ENCODE data around the gene COG5.

- TF ChIP-seq POLR2A (IDR thresholded peaks at IDR 0.05; ENCODE audit: low read depth, low read length) (no peak), CTCF (conservative IDR thresholded peaks at IDR 0.05; ENCODE audit: low read depth, low read length) (no peak), RCOR1 (IDR thresholded peaks at IDR 0.05; ENCODE audit: insufficient replicate concordance, low read length) (no peak), BHLHE40 (IDR thresholded peaks at IDR 0.05; ENCODE audit: low read depth, low read length) (no peak), RAD21 (IDR thresholded peaks at IDR 0.05; ENCODE audit: low read length) (no peak), USF2 (IDR thresholded peaks at IDR 0.05; ENCODE audit: low read depth, low read length) (no peak), CEBPB (IDR thresholded peaks at IDR 0.05; ENCODE audit: low read depth, low read length) (no peak), MAFK (IDR thresholded peaks at IDR 0.05; ENCODE audit: low read depth, low read length) (no peak), NFE2L2 (IDR thresholded peaks at IDR 0.05; ENCODE audit: low read depth, low read length) (no peak), MXI1 (IDR thresholded peaks at IDR 0.05; ENCODE audit: borderline replicate concordance, low read depth, low read length) (no peak), SMC3 (IDR thresholded peaks at IDR 0.05; ENCODE audit: low read depth, low read length) (no peak)
Observed at GRCh38 chr7:107414198-107414597, 149.5 kb downstream of the COG5 start.

Data from IMR-90 (cell line).